K562 (cell line): ENCODE results near the gene BCL2L1. TPM values are rescaled to one million over a fixed set of nuclear protein-coding genes. Genes with fewer than 3 reads are reported as not detected.

ENCODE experiments used
- ATF2 ChIP-seq: sonication (generic); formaldehyde crosslinking; IDR thresholded peaks from 2 replicates; pipeline ENCODE4 v1.8.1; 2022; ENCODE audit warnings: missing genetic modification reagents
- CC2D1A ChIP-seq: fragments of 450-650 bp; IDR thresholded peaks from 2 replicates; pipeline ENCODE4 v1.6.1; 2017; ENCODE audit warnings: mild to moderate bottlenecking
- CHAMP1 ChIP-seq: fragments of 450-650 bp; IDR thresholded peaks from 2 replicates; pipeline ENCODE4 v1.6.1; 2016; ENCODE audit warnings: mild to moderate bottlenecking
- CHD2 ChIP-seq: IDR thresholded peaks from 2 replicates; pipeline ENCODE4 v1.6.1; 2011; ENCODE audit warnings: low read depth, low read length
- EP400 ChIP-seq: fragments of 450-650 bp; IDR thresholded peaks from 2 replicates; pipeline ENCODE4 v1.6.1; 2017; ENCODE audit warnings: antibody characterized with exemption, mild to moderate bottlenecking, moderate library complexity
- ETV5 ChIP-seq: sonication (generic); formaldehyde crosslinking; IDR thresholded peaks from 2 replicates; pipeline ENCODE4 v1.4.0; 2020; ENCODE audit warnings: low read depth, mild to moderate bottlenecking, missing genetic modification reagents
- NFRKB ChIP-seq: fragments of 450-650 bp; IDR thresholded peaks from 2 replicates; pipeline ENCODE4 v1.6.1; 2016; ENCODE audit warnings: low read depth
- NR4A1 ChIP-seq, 2 experiments: fragments of 250-450 bp in 1 of 2; fragments of 450-650 bp in 1 of 2; sonication (Bioruptor Pico) in 1 of 2; IDR thresholded peaks; 2 replicates each; pipeline versions ENCODE4 v1.4.0 to v1.6.1; 2016 to 2020; ENCODE audit warnings: mild to moderate bottlenecking in 2 of 2, missing compliant biosample characterization in 1 of 2, missing genetic modification characterization in 1 of 2, moderate library complexity in 1 of 2
- POLR2G ChIP-seq: fragments of 200-400 bp; formaldehyde crosslinking; IDR thresholded peaks from 2 replicates; pipeline ENCODE4 v1.6.1; 2017; ENCODE audit warnings: low read depth, mild to moderate bottlenecking, antibody characterized with exemption, low read length, moderate library complexity
- RAD21 ChIP-seq, 2 experiments: fragments of 250-450 bp in 1 of 2; fragments of 450-650 bp in 1 of 2; sonication (Bioruptor Pico) in 1 of 2; formaldehyde crosslinking in 1 of 2; IDR thresholded peaks in 1 of 2; conservative IDR thresholded peaks in 1 of 2; 2 replicates each; pipeline versions ENCODE4 v1.4.0 to v1.8.0; 2020 to 2022; ENCODE audit warnings: mild to moderate bottlenecking in 2 of 2, moderate library complexity in 1 of 2
- RBFOX2 ChIP-seq: fragments of 200-400 bp; formaldehyde crosslinking; IDR thresholded peaks from 2 replicates; pipeline ENCODE4 v1.6.1; 2017; ENCODE audit warnings: low read depth, mild to moderate bottlenecking, low read length, moderate library complexity
- RBM25 ChIP-seq: fragments of 200-400 bp; formaldehyde crosslinking; IDR thresholded peaks from 2 replicates; pipeline ENCODE4 v1.6.1; 2018; ENCODE audit warnings: low read length, low read depth, moderate library complexity; ENCODE audit not compliant: severe bottlenecking
- SIN3B ChIP-seq: fragments of 450-650 bp; IDR thresholded peaks from 2 replicates; pipeline ENCODE4 v1.6.1; 2017; ENCODE audit warnings: low read depth, mild to moderate bottlenecking, moderate library complexity
- SIX5 ChIP-seq, 2 experiments: IDR thresholded peaks; 2 replicates each; pipeline ENCODE4 v1.6.1; 2011; ENCODE audit warnings: low read length in 2 of 2, borderline replicate concordance in 1 of 2, low read depth in 1 of 2, mild to moderate bottlenecking in 1 of 2, moderate library complexity in 1 of 2; ENCODE audit not compliant: insufficient read depth in 1 of 2
- TAL1 ChIP-seq: fragments of 450-650 bp; IDR thresholded peaks from 2 replicates; pipeline ENCODE4 v1.6.1; 2016; ENCODE audit warnings: mild to moderate bottlenecking
- polyA plus RNA-seq, 8 experiments: library from polyadenylated mRNA; depleted of rRNA in 4 of 8; stranded (reverse) in 5 of 8; unstranded in 3 of 8; fragments of >200 nt; fragmentation: Nextera tagmentation in 2 of 8; fragmentation: Illumina TruSeq in 1 of 8; extraction: Ambion mirVana in 2 of 8; extraction: Trizol in 1 of 8; gene quantifications; 2 replicates each; pipeline versions ENCODE4 v1.2.1 to v1.2.3, GENCODE V29; 2011 to 2014; ENCODE audit warnings: inconsistent platforms in 1 of 8, missing spikeins in 1 of 8
- total RNA-seq, 7 experiments: library from RNA; depleted of rRNA in 6 of 7; stranded (reverse); fragments of >200 nt in 6 of 7; fragmentation: Illumina TruSeq in 2 of 7; extraction: Trizol in 2 of 7; gene quantifications; 2 replicates each; pipeline versions ENCODE4 v1.2.1 to v1.2.3, GENCODE V29; 2011 to 2021; ENCODE audit warnings: low replicate concordance in 1 of 7
- TF ChIP-seq, protein P1 (sequence below), 2 experiments: fragments of 450-650 bp; IDR thresholded peaks; 2 replicates each; pipeline ENCODE4 v1.6.1; 2018; ENCODE audit warnings: mild to moderate bottlenecking in 2 of 2, low read depth in 1 of 2; ENCODE audit not compliant: partially characterized antibody in 2 of 2
- TF ChIP-seq, protein P2 (sequence below): fragments of 450-650 bp; formaldehyde crosslinking; IDR thresholded peaks from 2 replicates; pipeline ENCODE4 v1.4.0; 2022; ENCODE audit warnings: missing genetic modification characterization

Gene BCL2L1
- total and polyA plus RNA-seq, 9 of the 15 experiments (the other 6 are each of a cell fraction or from before 2014, with no cell fraction given) = 3.3 to 182 (median 120) TPM

- no peak for TF ChIP-seq ATF2 (CRISPR knock-in tag)
- TF ChIP-seq SIN3B = peak; percentile 55; the same call in 1 of the 2 replicates
- TF ChIP-seq CHD2 = peak; percentile 78
- peak; percentile 63 to 67 for TF ChIP-seq SIX5 (IDR thresholded peaks at IDR 0.05; ENCODE audit: borderline replicate concordance in 1 of 2, insufficient read depth in 1 of 2, low read depth in 1 of 2, low read length in 2 of 2)
- peak; percentile 97 for TF ChIP-seq RBFOX2
- TF ChIP-seq RBM25 = peak; percentile 90
- TF ChIP-seq TAL1 = no peak
- 0 out of 2 replicates have a peak, but pooled peaks have one; percentile 24 for TF ChIP-seq CHAMP1
- peak; percentile 92 for TF ChIP-seq POLR2G
- peak; percentile 81 for TF ChIP-seq NFRKB
- TF ChIP-seq CC2D1A = peak; percentile 87
- TF ChIP-seq RAD21 (CRISPR knock-in tag; conservative IDR thresholded peaks at IDR 0.05 in 1 of 2, IDR thresholded peaks at IDR 0.05 in 1 of 2) = 0 out of 4 replicates have a peak, but pooled peaks of 1 of the 2 experiments have one; percentile 9
- TF ChIP-seq, protein P1, sequence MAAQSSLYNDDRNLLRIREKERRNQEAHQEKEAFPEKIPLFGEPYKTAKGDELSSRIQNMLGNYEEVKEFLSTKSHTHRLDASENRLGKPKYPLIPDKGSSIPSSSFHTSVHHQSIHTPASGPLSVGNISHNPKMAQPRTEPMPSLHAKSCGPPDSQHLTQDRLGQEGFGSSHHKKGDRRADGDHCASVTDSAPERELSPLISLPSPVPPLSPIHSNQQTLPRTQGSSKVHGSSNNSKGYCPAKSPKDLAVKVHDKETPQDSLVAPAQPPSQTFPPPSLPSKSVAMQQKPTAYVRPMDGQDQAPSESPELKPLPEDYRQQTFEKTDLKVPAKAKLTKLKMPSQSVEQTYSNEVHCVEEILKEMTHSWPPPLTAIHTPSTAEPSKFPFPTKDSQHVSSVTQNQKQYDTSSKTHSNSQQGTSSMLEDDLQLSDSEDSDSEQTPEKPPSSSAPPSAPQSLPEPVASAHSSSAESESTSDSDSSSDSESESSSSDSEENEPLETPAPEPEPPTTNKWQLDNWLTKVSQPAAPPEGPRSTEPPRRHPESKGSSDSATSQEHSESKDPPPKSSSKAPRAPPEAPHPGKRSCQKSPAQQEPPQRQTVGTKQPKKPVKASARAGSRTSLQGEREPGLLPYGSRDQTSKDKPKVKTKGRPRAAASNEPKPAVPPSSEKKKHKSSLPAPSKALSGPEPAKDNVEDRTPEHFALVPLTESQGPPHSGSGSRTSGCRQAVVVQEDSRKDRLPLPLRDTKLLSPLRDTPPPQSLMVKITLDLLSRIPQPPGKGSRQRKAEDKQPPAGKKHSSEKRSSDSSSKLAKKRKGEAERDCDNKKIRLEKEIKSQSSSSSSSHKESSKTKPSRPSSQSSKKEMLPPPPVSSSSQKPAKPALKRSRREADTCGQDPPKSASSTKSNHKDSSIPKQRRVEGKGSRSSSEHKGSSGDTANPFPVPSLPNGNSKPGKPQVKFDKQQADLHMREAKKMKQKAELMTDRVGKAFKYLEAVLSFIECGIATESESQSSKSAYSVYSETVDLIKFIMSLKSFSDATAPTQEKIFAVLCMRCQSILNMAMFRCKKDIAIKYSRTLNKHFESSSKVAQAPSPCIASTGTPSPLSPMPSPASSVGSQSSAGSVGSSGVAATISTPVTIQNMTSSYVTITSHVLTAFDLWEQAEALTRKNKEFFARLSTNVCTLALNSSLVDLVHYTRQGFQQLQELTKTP (IDR thresholded peaks at IDR 0.05; ENCODE audit: low read depth in 1 of 2, partially characterized antibody in 2 of 2) = peak in 1 of 2 experiments; percentile 93
- no peak for TF ChIP-seq NR4A1 (CRISPR knock-in tag; IDR thresholded peaks at IDR 0.05)
- 0 out of 2 replicates have a peak, but pooled peaks have one; percentile 21 for TF ChIP-seq NR4A1 (tag; IDR thresholded peaks at IDR 0.05)
- TF ChIP-seq EP400 = peak; percentile 99
- TF ChIP-seq, protein P2, sequence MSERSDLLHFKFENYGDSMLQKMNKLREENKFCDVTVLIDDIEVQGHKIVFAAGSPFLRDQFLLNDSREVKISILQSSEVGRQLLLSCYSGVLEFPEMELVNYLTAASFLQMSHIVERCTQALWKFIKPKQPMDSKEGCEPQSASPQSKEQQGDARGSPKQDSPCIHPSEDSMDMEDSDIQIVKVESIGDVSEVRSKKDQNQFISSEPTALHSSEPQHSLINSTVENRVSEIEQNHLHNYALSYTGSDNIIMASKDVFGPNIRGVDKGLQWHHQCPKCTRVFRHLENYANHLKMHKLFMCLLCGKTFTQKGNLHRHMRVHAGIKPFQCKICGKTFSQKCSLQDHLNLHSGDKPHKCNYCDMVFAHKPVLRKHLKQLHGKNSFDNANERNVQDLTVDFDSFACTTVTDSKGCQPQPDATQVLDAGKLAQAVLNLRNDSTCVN (CRISPR knock-in tag) = no peak
- TF ChIP-seq ETV5 = 0 out of 2 replicates have a peak, but pooled peaks have one; percentile 40
These were observed 16.3 kb upstream of the BCL2L1 start, which contains the start of gene TPX2 (continued) for GRCh38 chr20:31738729-31739549.
